Occipital lobe (tissue), 2 donors: ENCODE measurements around the gene GPX5. TPM values are rescaled to one million over a fixed set of nuclear protein-coding genes. Genes with fewer than 3 reads are reported as not detected.

Experiments
- DNase-seq: peaks from one replicate; lab custom pipeline; 2025; lab: John Stamatoyannopoulos, UW
- total RNA-seq: library from RNA; depleted of rRNA; stranded (reverse); fragments of >200 nt; gene quantifications from one replicate; pipeline ENCODE4 v1.2.3, GENCODE V29; 2014

GPX5 gene
- total RNA-seq, 1 donor from 2014 or later, result not detected

DNA sequence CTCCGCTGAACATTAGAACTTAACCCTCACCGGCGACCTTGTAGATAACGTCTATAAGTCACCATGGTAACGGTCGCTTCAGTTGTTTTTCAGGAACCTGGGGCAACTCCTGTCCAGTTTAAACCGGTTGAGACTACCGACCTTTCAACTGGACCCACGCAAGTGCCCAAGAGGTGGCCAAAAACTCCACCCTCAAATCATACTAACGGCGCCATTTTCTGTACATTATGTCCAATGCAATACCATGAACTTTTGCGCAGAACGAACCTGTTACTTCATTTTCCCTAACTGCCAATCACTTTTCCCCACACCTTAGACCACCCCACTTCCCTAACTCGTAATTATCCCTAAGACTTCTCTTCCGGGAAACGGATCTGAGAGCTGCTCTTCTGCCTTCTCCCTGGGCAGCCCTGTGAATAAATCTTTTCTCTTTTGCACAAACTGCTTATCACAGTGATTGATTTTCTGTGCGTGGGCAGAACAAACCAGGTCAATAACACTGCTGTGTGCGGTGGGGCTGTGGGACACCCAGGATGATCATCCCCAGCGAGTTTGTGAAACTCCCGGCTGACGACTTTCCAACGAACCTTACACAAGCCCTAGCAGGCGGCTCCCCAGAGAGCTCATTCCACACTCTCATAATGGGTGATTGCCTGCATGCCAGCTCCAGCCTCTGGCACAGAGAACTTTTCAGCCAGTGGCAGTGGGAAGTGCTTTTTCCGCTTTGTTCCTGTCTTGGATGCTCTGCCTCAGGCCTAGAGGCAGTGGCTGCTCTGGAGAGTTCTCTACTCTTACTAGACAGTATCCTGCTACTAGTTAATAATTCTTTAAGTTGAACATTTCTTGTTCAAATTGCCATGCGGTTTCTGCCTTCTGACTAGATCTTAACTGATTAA is 28.6 kb downstream of the GPX5 start:
- DNase-seq, result no peak

DNA sequence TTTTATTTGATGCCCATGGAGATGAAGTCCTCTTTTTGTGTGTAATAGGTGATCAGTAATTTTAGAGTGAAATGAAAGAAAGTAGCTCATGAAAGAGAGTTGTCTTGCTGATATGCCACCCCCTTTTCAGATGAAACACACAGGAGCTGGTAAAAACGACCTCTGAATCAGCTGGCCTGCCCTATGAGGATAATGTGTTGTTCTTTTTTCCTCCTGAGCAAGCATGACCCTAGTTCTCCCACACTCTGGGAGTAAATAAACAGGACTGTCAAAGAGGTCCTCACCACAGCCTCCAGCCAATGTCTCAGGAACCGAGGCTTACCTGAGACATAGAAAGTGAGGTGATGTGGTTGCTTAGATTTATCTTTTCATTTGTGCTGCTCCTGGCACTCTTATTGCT is 29.5 kb downstream of the GPX5 start:
- DNase-seq, result no peak

DNA sequence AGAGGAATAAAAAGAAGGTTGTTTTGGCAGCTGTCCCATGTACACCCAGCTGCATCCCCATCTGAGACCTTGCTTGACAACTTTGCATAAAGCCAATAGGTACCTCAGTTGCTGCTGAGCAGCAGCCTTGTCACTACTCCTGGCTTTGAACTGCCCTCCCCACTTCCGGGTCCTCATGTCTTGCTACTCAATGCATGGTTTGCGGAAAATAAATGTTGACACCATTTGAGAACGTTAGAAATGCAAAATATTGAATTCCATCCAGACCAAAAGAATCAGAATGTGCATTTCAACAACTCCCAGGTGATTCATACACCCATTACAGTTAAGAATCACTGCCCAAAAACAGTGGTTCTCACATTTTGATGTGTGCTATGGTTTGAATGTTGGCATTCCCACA is 32.9 kb downstream of the GPX5 start:
- no peak for DNase-seq

GRCh38 chr6:28563430-28564095 is 37.9 kb downstream of the GPX5 start:
- DNase-seq, result no peak

- DNase-seq, result no peak
Measured at GRCh38 chr6:28565823-28566526, 40.3 kb downstream of the GPX5 start.

DNA sequence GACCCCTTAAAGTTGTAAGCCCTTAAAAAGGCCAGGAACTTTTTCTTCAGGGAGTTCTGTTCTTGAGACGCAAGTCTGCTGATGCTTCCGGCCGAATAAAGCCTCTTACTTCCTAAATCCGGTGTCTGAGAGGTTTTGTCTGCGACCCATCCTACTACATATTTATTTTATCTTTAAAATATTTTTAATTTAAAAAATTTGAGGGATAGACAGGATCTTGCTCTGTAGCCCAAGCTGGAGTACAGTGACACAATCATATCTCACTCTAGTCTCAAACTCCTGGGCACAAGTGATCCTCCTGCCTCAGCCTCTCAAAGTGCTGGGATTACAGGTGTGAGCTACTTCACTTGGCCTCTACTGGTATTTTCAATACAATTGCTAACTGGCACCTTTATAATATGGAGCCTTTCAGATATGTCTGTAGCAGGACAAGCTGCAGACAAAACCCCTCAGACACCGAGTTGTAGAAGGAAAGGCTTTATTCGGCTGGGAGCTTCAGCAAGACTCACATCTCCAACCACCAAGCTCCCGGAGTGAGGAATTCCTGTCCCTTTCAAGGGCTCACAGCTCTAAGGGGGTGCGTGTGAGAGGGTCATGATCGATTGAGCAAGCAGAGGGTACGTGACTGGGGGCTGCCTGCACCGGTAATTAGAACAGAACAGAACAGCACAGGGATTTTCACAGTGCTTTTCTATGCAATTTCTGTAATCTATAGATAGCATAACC is 41.0 kb downstream of the GPX5 start:
- DNase-seq, result no peak

DNA sequence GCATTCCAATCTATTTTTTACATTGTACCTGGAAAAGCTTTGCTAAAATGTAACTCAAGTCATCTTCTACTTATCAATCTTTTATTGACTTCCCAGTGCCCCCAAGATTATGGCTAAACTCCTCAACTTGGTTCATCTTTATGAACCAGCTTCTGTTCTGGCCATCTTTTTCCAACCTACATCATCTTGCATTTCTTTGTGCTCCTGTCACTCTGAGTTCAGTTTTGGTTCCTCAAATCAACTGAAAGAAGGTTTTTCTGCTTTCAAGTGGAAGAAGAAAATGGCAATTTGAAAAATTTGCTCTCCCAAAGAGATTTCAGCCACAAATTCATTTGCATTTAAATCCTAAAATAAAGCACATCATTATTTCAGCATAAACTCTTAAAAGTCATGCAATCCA is 41.8 kb downstream of the GPX5 start:
- no peak for DNase-seq

- DNase-seq, result no peak
Measured at GRCh38 chr6:28568515-28569108, 42.9 kb downstream of the GPX5 start.

GRCh38 chr6:28569748-28570147 is 44.1 kb downstream of the GPX5 start:
- DNase-seq, result no peak

DNA sequence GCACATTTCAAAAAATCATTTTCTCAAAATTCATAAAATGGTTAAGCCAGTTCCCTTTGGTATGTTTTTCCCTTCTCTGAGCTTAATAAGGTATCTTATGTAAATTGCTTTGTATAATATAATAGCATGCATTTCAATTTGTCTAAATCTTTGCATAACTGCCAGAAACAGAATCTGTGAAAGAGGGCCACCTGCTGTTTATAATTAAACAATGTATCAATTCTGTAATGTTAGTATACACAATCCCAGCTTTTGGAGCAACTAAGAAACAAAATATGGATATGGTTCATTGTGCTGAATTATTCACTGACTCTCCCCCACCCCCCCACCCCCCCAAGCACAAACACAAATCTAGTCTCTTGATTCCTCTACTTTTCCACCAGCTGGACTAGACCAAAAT is 54.8 kb downstream of the GPX5 start:
- no peak for DNase-seq

DNA sequence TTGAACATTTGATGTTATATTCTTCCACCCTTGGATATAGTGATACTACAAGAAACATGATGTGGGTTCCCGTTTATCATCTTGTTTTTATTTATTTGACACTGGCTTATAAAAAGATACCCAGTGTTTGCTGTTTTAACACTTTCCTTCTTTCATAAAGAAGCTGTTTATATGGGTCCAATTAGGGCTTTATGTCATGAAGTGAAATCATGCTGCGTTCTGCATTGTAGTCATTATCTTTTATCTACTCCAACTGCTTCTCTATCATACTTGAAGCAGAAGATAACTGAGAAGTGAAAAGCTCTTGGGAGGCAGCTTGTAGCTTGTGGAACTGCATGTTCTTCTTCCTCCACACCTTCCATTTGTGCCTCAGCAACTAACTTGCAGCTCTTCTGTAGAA is 57.8 kb downstream of the GPX5 start:
- no peak for DNase-seq

Other genes with a start within 250 kb of the GPX5 start
- gene PGBD1, start 244.3 kb upstream of the GPX5 start, total RNA-seq, result 17.0 TPM
- 16.5 TPM for gene ZSCAN31, start 189.7 kb upstream of the GPX5 start, total RNA-seq
- gene ZKSCAN3, start 175.9 kb upstream of the GPX5 start, total RNA-seq, result 8.6 TPM
- gene ZSCAN12, start 126.1 kb upstream of the GPX5 start, total RNA-seq, result 19.0 TPM
- 16.2 TPM for gene ZSCAN23, start 82.4 kb upstream of the GPX5 start, total RNA-seq
- gene GPX6, start 10.1 kb upstream of the GPX5 start, total RNA-seq, result not detected